MCF 10A (cell line): Measurements from ENCODE around the gene TCP11L1. TPM values are rescaled to one million over a fixed set of nuclear protein-coding genes. Genes with fewer than 3 reads are reported as not detected.

Experiments
- BruUV-seq: library from RNA; stranded (reverse); fragments of 400-500 nt; replicated peaks from 2 replicates; lab custom pipeline; 2021; lab: Mats Ljungman, UMichigan
- CTCF ChIA-PET: fragments of 300-600 bp; sonication (Branson Sonifier 250); formaldehyde crosslinking; extraction: SDS; loops from one replicate; lab custom pipeline; 2021; ENCODE audit warnings: antibody characterized with exemption, inconsistent platforms; lab: Yijun Ruan, JAX
- POLR2A ChIA-PET: fragments of 300-600, 350-650 bp; sonication (Branson Sonifier 250); formaldehyde crosslinking; extraction: SDS; loops from one replicate; lab custom pipeline; 2020; ENCODE audit warnings: antibody characterized with exemption, inconsistent platforms; lab: Yijun Ruan, JAX
- DNase-seq: peaks from one replicate; pipeline ENCODE4 v3.0.0-alpha.2; 2018; ENCODE audit not compliant: unreplicated experiment
- H3K27ac Mint-ChIP-seq: one replicate; pipeline ENCODE4 v1.8.0; 2022; ENCODE audit warnings: mild to moderate bottlenecking, low read depth, mixed read lengths; ENCODE audit not compliant: unreplicated experiment
- H3K27me3 Mint-ChIP-seq: one replicate; pipeline ENCODE4 v1.8.0; 2022; ENCODE audit warnings: mixed read lengths; ENCODE audit not compliant: insufficient read depth, unreplicated experiment
- H3K36me3 Mint-ChIP-seq: one replicate; pipeline ENCODE4 v1.8.0; 2022; ENCODE audit warnings: mild to moderate bottlenecking, moderate library complexity, mixed read lengths; ENCODE audit not compliant: insufficient read depth, unreplicated experiment
- H3K4me1 Mint-ChIP-seq: one replicate; pipeline ENCODE4 v1.8.0; 2022; ENCODE audit warnings: mixed read lengths; ENCODE audit not compliant: insufficient read depth, unreplicated experiment
- H3K4me3 Mint-ChIP-seq: one replicate; pipeline ENCODE4 v1.8.0; 2022; ENCODE audit warnings: mild to moderate bottlenecking, moderate library complexity, mixed read lengths; ENCODE audit not compliant: unreplicated experiment
- H3K9me3 Mint-ChIP-seq: one replicate; pipeline ENCODE4 v1.8.0; 2022; ENCODE audit warnings: mixed read lengths; ENCODE audit not compliant: unreplicated experiment
- CTCF ChIP-seq: fragments of 200-600 bp; IDR thresholded peaks from one replicate; pipeline ENCODE4 v1.8.0; 2022; ENCODE audit warnings: antibody characterized with exemption, mild to moderate bottlenecking; ENCODE audit not compliant: unreplicated experiment
- intact Hi-C: fragments of 100-400 bp; cut with micrococcal nuclease; formaldehyde crosslinking; loops from 2 replicates; pipeline ENCODE4 v1.14.1; 2022
- total RNA-seq: library from RNA; stranded (reverse); gene quantifications from 2 replicates; pipeline ENCODE4 v1.2.3, GENCODE V29; 2022

The TCP11L1 gene
- total RNA-seq, 1 experiment from 2014 or later: 25.8 TPM

DNA sequence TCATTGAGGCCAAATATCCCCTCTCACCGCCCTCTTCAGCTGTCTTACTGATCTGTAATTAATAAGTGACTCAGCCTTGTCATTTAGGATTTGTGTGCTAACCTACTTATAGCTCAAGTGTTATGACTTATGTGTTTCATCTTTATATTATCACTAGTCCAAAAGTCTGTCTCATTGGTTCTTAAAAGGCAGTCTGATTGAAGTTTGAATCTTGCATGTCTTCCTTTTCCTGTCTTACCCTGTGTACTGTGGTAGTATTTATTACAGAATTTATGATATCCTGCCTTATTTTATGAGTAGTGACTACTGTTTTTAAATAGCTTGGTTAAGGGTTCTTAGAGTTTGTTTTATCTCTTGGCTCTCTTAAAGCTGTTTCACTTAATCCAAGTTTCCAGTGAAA lies 17.4 kb upstream of the TCP11L1 start:
- POLR2A ChIA-PET: interaction anchor here (0.9 to 3.2 kb wide), 3 partner anchors 10 to 41 kb away, joined by 3 to 10 read pairs (median 3); partner anchors contain the start of gene TCP11L1
- no peak overlapping the region for H3K27ac Mint-ChIP-seq

GRCh38 chr11:33025339-33025722 lies 14.0 kb upstream of the TCP11L1 start:
- CTCF ChIA-PET: interaction anchor here (0.5 to 0.9 kb wide), 5 partner anchors 36 to 275 kb away, joined by 3 to 5 read pairs (median 4); no protein-coding TSS in a partner anchor
- POLR2A ChIA-PET: interaction anchor here (0.6 to 1.4 kb wide), 2 partner anchors 9 to 365 kb away, joined by 3 to 5 read pairs; partner anchors contain the start of gene DEPDC7
- no peaks in the 10 kb centered on the region for H3K9me3 Mint-ChIP-seq
- no peaks in the 10 kb centered on the region for H3K27me3 Mint-ChIP-seq
- TF ChIP-seq CTCF: no peak
- no TSS peak for BruUV-seq
- intact Hi-C loops: no loop called here
- H3K4me3 Mint-ChIP-seq: no peak overlapping the region
- no peak for DNase-seq
- H3K36me3 Mint-ChIP-seq: peaks cover 10% of the 10 kb centered on the region
- H3K27ac Mint-ChIP-seq: no peak overlapping the region
- H3K4me1 Mint-ChIP-seq: peaks cover 5% of the 10 kb centered on the region

More for the DNA sequence above, 17.4 kb upstream of the TCP11L1 start:
- Mint-ChIP-seq H3K4me3 (no peak overlapping the region), H3K36me3 (no peaks in the 10 kb centered on the region), H3K9me3 (no peaks in the 10 kb centered on the region), H3K4me1 (peaks cover 5% of the 10 kb centered on the region), H3K27me3 (no peaks in the 10 kb centered on the region)
- TF ChIP-seq CTCF: no peak
- DNase-seq: no peak
- intact Hi-C loops: no loop called here
- no TSS peak for BruUV-seq
- CTCF ChIA-PET: interaction anchor here (0.6 to 2.2 kb wide), 4 partner anchors 10 to 43 kb away, joined by 3 to 6 read pairs (median 4); no protein-coding TSS in a partner anchor

DNA sequence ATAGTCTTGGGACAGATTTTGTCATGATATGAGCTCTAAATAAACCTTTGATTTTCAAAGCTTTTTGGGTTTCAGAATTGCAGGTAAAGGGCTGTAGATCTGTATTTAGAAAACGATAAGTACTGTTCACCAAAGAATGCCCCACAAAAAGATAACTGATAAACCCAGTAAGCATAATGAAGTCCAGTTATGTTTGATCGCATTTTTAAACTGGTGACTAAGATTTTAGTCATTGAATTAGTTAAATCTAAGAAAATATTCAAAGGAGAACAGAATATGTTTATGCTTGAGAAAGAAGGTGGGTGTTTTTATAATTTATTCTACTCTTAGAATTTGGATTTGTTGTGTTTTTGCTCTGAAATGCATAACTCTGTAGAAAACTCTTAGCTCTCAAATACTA lies 12.1 kb upstream of the TCP11L1 start:
- ChIA-PET CTCF (interaction anchor here (1.4 kb wide), 1 partner anchor 39 kb away, joined by 8 read pairs; no protein-coding TSS in a partner anchor), POLR2A (interaction anchor here (1.3 to 5.5 kb wide), 2 partner anchors 12 to 18 kb away, joined by 3 to 44 read pairs; partner anchors contain the start of gene TCP11L1)
- no peak for DNase-seq
- no peaks in the 10 kb centered on the region for H3K27me3 Mint-ChIP-seq
- peaks cover 12% of the 10 kb centered on the region for H3K36me3 Mint-ChIP-seq
- no peak overlapping the region for H3K27ac Mint-ChIP-seq
- no peak for TF ChIP-seq CTCF
- intact Hi-C loops: no loop called here
- no TSS peak for BruUV-seq
- no peaks in the 10 kb centered on the region for H3K9me3 Mint-ChIP-seq
- H3K4me3 Mint-ChIP-seq: no peak overlapping the region
- H3K4me1 Mint-ChIP-seq: peaks cover 5% of the 10 kb centered on the region

DNA sequence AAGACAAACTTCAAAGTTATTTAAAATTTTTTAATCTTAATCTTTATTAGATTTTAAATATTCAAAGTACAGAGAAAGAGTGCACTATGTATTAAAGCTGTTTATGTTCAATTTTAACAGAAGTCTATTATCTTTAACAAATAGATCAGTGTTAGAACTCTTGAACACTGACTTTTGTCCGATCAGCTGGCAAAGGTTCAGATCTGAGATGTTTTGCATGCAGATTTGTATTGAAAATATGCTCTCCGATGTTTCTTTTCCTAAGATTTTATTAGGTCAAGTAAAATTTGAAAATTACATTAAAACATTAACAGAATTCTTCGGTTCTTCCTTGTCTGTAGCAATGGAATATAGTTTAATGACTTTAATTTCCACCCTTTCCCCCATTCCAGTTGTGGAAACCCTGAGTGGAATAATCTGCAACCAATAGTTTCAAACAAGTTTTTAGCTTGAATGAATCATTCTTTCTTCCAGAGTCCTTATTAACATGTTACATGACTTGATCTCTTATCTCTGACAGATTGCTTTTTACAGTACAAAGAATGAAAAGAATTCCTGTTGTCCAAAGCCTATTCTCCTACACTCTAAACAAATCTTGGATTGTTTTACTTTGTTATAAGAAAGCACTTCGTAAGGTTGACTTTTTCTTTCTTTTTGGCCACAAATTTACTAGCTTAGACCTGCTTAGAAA lies 11.4 kb upstream of the TCP11L1 start:
- BruUV-seq: no TSS peak
- H3K27me3 Mint-ChIP-seq: no peaks in the 10 kb centered on the region
- TF ChIP-seq CTCF: no peak
- POLR2A ChIA-PET: interaction anchor here (0.6 to 5.5 kb wide), 3 partner anchors 11 to 100 kb away, joined by 3 to 44 read pairs (median 3); partner anchors contain the start of gene TCP11L1
- CTCF ChIA-PET: interaction anchor here (1.4 kb wide), 1 partner anchor 38 kb away, joined by 8 read pairs; no protein-coding TSS in a partner anchor
- no peak overlapping the region for H3K27ac Mint-ChIP-seq
- no peak overlapping the region for H3K4me3 Mint-ChIP-seq
- peaks cover 5% of the 10 kb centered on the region for H3K4me1 Mint-ChIP-seq
- intact Hi-C loops: no loop called here
- DNase-seq: no peak
- H3K9me3 Mint-ChIP-seq: no peaks in the 10 kb centered on the region
- H3K36me3 Mint-ChIP-seq: peaks cover 12% of the 10 kb centered on the region
